Measurements from ENCODE around the gene ZNF217.
"Not testable (repeated sequence)": the region's sequence is repeated elsewhere in the genome, so short reads cannot be mapped to it uniquely, and the experiment has no call there.

DNA sequence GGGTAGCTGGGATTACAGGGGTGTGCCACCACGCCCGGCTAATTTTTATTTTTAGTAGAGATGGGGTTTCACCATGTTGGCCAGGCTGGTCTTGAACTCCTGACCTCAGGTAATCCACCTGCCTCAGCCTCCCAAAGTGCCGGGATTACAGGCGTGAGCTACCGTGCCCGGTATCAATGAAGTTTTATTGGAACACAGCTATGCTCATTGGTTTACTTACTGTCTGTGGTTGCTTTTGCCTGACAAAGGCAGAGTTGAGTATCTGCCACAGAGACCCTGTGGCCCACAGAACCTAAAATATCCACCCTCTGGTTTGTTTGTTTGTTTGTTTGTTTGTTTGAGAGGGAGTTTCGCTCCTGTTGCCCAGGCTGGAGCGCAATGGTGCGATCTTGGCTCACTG lies 43.7 kb upstream of the ZNF217 start:
- TF ChIP-seq, protein P1, sequence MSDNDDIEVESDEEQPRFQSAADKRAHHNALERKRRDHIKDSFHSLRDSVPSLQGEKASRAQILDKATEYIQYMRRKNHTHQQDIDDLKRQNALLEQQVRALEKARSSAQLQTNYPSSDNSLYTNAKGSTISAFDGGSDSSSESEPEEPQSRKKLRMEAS (IDR thresholded peaks at IDR 0.05), result not testable (repeated sequence)
- TF ChIP-seq, protein P2, sequence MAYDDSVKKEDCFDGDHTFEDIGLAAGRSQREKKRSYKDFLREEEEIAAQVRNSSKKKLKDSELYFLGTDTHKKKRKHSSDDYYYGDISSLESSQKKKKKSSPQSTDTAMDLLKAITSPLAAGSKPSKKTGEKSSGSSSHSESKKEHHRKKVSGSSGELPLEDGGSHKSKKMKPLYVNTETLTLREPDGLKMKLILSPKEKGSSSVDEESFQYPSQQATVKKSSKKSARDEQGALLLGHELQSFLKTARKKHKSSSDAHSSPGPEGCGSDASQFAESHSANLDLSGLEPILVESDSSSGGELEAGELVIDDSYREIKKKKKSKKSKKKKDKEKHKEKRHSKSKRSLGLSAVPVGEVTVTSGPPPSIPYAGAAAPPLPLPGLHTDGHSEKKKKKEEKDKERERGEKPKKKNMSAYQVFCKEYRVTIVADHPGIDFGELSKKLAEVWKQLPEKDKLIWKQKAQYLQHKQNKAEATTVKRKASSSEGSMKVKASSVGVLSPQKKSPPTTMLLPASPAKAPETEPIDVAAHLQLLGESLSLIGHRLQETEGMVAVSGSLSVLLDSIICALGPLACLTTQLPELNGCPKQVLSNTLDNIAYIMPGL (CRISPR knock-in tag; IDR thresholded peaks at IDR 0.05; ENCODE audit: borderline replicate concordance), result not testable (repeated sequence)
- TF ChIP-seq, protein P3, sequence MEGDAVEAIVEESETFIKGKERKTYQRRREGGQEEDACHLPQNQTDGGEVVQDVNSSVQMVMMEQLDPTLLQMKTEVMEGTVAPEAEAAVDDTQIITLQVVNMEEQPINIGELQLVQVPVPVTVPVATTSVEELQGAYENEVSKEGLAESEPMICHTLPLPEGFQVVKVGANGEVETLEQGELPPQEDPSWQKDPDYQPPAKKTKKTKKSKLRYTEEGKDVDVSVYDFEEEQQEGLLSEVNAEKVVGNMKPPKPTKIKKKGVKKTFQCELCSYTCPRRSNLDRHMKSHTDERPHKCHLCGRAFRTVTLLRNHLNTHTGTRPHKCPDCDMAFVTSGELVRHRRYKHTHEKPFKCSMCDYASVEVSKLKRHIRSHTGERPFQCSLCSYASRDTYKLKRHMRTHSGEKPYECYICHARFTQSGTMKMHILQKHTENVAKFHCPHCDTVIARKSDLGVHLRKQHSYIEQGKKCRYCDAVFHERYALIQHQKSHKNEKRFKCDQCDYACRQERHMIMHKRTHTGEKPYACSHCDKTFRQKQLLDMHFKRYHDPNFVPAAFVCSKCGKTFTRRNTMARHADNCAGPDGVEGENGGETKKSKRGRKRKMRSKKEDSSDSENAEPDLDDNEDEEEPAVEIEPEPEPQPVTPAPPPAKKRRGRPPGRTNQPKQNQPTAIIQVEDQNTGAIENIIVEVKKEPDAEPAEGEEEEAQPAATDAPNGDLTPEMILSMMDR (IDR thresholded peaks at IDR 0.05), result not testable (repeated sequence)
- TF ChIP-seq POLR2A (IDR thresholded peaks at IDR 0.05; ENCODE audit: low read length); HOXB5 (CRISPR knock-in tag; IDR thresholded peaks at IDR 0.05); RARB (CRISPR knock-in tag; IDR thresholded peaks at IDR 0.05); MAFK (IDR thresholded peaks at IDR 0.05; ENCODE audit: partially characterized antibody); RCOR1 (IDR thresholded peaks at IDR 0.05; ENCODE audit: low read depth, low read length): not testable (repeated sequence)

All from A549 (cell line).